GM19023 (cell line): ENCODE data around the gene ASCL4.

Source experiments
- ATAC-seq: cut with Tn5 transposase; IDR thresholded peaks from one replicate; pipeline ENCODE4 v1.9.1; 2021; ENCODE audit warnings: mild to moderate bottlenecking, moderate library complexity; ENCODE audit not compliant: unreplicated experiment

ASCL4 gene

GRCh38 chr12:107778383-107779025, 4.0 kb downstream of the ASCL4 start:
- no peak for ATAC-seq

- ATAC-seq: peak; percentile 62
Observed at GRCh38 chr12:107779077-107779831, 4.8 kb downstream of the ASCL4 start.

- no peak for ATAC-seq
Observed at GRCh38 chr12:107780298-107780697, 5.8 kb downstream of the ASCL4 start.

GRCh38 chr12:107782067-107782466, 7.6 kb downstream of the ASCL4 start:
- ATAC-seq: no peak

GRCh38 chr12:107783406-107784376, 9.2 kb downstream of the ASCL4 start:
- peak; percentile 62 for ATAC-seq

GRCh38 chr12:107788281-107788680, 13.8 kb downstream of the ASCL4 start:
- no peak for ATAC-seq

GRCh38 chr12:107788690-107789458, 14.4 kb downstream of the ASCL4 start:
- no peak for ATAC-seq

GRCh38 chr12:107791465-107792089, 17.1 kb downstream of the ASCL4 start:
- no peak for ATAC-seq

GRCh38 chr12:107794451-107794850, 19.9 kb downstream of the ASCL4 start:
- no peak for ATAC-seq

- no peak for ATAC-seq
Observed at GRCh38 chr12:107798580-107798979, 24.1 kb downstream of the ASCL4 start.

GRCh38 chr12:107801150-107801549, 26.6 kb downstream of the ASCL4 start:
- ATAC-seq: no peak

GRCh38 chr12:107803092-107803491, 28.6 kb downstream of the ASCL4 start:
- no peak for ATAC-seq

GRCh38 chr12:107805488-107806180, 31.1 kb downstream of the ASCL4 start:
- no peak for ATAC-seq

- ATAC-seq: no peak
Observed at GRCh38 chr12:107807471-107808150, 33.1 kb downstream of the ASCL4 start.

GRCh38 chr12:107817250-107817649, 42.7 kb downstream of the ASCL4 start:
- ATAC-seq: no peak

GRCh38 chr12:107818984-107819383, 44.5 kb downstream of the ASCL4 start:
- ATAC-seq: no peak

GRCh38 chr12:107822356-107822755, 47.9 kb downstream of the ASCL4 start:
- ATAC-seq: no peak
